Activated CD4-positive, alpha-beta T cell treated with anti-CD3 and anti-CD28 coated beads for 24 hours (primary cell): ENCODE measurements around the gene SLC35F3.
"Not testable (repeated sequence)": the region's sequence is repeated elsewhere in the genome, so short reads cannot be mapped to it uniquely, and the experiment has no call there.

ENCODE experiments used
- DNase-seq, 2 donors: peaks; one replicate each; pipeline ENCODE4 v3.0.0-alpha.2; 2020; ENCODE audit warnings: low read depth in 2 of 2

The SLC35F3 gene

DNA sequence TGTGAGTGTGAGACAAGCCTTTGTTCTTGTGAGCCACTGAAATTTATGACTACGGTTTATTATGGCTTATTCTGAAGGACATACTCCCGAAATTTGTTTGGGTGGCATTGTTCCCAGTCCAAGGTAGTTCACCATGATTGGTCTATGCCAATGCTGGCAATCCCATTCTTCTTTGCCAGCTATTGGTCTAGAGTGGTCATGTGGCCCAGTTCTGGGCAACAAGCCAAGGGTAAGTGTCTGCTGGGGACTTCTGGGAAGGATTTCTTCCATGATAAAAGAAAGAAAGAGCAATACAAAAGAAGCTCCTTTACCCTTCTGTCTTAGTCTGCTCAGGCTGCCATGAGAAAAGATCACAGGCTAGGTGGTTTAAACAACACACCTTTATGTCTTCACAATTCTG lies 201.6 kb downstream of the SLC35F3 start:
- no peak for DNase-seq

DNA sequence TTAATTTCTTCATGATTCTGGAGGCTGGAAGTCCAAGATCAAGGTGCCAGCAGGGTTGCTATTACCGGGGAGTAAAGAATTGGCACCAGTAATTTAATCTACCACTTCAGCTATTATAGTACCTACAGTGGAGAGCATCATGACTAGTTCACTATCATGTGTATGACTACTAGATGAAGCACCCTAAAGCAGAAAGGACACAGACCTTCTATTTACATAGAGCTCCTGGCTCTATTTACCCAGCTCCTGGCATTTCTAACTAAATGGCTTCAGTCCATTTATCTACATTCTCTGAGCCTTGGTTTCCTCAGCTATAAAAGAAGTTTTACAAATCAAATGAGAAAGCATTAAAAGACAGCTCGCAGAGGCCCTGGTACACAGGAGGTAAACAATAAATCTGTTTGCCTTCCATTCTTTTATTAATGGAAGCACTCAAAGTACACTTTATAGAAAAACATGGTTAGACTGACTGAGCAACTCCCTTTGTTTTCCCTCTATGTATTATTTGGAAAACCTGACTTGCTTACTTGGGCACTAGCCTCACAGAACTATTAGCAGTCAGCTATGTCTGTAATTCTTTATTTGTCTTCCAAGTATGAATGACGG lies 203.0 kb downstream of the SLC35F3 start:
- no peak for DNase-seq

DNA sequence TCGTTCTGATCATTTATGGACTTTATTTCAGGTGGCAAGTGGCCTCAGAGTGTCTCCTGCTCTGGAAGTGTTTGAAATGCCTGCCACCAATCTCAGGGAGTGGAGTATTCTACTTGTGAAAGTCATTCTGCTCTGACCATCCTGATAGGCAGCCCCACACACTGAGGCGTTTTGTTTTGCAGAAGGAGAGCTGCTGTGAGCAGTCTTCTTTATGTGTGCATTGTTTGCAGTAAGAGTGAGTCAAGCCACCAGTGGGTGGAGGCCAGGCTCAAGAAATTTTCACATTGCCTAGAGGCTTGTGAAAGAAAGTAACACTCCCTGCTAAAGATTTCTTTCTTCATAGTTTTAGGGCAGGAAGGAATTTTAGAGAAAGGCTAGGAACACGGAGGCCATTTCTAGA lies 204.4 kb downstream of the SLC35F3 start:
- no peak for DNase-seq

DNA sequence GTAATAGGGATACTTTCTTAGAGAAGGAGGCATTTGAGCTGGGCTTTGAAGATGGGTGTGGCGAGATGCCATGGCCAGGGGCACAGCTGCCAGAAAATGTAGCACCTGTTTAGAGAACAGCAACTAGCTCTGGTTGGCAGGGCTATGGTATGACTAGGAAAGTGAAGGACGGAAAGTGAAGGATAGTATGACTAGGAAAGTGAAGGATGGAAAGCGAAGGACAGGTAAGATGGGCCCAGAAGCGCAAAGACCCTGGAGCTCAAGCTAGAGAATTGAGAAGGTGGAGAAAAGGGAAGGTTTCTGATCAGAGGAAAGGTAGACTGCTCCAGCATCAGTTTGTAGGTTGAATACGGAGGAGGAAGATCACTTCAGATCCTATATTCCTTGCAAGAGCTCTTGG lies 205.4 kb downstream of the SLC35F3 start:
- no peak for DNase-seq

DNA sequence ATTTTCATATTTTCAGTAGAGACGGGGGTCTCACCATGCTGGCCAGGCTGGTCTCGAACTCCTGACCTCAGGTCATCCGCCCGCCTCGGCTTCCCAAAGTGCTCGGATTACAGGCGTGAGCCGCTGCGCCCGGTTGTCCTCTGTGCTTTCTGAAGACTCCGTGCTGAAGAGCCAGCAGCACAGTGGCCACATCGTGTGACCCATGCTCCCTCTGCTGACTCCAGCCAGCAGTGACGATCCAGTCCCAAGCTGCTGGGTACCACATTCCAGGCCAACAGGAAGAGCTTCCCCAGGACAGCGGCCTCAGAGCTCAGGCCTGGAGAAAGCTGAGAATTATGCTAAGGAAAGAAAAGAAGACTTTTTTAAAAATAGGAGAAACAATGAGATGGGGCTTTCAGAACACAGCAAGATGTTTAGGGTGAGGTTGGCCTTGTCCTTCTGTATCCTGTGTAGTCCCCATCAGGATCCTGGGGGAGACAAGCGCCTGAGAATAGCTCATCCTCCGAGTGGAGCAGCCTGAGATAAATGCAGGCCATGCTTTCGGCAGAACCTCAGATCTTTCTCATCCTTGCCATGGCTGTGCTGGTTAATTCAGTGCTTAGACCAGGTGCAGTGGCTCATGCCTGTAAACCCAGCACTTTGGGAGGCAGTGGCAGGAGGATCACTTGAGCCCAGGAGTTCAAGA lies 207.1 kb downstream of the SLC35F3 start:
- no peak for DNase-seq

DNA sequence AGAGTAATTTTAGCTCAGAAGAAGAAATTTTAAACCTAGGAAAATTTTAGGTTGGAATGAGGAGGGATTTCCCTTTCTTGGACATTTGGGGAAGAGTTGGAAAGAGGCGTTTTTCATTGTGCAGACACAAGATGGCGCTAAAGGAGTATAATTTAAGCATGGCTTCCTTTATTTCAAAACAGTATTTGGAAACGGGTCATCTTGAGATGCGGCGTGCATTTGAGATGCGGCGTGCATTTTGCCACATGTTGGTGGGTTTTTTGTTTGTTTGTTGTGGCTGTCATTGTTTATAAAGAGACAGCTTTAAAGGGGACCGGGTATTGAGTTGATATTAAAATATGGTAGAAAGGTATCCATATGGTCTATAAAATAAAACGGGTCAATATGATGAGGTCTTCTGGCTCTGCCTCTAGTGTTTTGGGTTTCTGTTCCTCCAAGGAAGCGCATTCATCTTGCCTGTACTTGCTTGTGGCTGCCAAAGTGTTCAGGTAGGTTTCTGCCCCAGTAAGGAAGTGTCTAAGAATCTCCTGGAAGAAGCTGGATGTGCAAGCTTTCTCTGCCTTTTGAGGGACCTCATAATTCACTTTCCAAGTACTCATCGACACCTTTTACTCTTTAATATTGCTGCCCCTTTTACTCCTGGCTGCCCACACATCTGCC lies 210.3 kb downstream of the SLC35F3 start:
- no peak for DNase-seq

DNA sequence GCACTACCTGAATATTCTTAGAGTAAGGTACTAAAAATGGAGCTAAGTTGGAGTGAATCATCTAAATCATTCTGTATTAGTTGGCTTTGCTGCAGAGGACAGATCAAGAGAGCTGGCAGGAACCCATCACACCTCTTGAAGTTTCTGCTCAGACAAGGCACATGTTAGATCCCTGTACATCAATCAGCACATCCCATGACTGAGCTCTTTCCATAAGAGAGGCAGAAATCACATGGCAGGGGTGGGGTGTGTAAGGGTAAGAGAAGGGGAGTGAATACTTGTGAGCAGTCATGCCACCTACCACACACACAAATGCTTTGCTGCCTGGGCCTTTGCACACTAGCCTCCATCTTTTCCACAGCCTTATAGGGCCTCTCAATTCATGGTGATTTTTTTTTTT lies 214.4 kb downstream of the SLC35F3 start:
- no peak for DNase-seq

DNA sequence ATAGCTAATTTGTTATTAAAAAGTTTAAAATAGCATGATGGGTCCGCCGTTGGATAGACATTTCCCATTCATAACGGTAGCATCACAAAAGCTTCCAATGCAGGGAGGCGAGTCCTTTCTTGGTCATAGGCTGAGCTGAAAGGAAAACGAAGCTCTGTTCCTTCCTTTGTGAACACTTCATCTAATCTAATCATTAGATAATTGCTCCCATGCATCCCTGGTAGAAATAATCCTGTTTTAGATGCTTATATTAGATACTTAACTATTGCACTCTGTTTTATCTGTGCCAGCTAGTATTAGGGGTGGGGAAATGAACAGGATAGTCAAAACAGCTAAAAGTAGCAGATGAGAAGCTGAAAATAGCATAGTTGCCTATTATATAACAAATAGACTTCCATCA lies 215.0 kb downstream of the SLC35F3 start:
- no peak for DNase-seq

DNA sequence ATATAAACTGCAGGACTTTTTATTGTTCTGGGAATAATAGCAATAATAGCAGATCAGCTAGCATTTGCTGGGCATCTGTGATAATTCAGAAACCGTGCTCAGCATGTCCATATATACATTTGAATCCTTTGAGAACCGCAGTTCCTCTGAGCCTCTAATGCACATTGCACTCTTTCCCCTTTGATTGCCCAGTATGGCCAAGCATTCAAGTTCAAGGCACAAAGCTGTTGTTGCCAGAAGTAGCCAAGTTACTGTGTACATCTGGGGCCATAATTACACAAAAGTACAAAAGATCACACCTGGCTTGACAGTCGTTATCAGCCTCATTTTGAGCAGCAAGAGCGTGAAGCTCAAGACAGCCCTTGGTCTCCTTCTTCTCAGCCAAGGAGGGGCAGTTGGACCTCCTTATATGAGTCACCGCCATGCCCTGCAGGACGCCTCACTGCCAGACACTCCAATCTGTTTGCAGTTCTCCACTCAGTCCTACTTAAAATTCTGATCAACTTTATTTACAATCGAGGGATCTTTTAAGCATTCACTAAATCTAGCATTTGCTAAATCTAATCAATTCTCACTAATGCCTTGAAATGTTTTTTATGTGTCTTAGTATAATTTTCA lies 216.0 kb downstream of the SLC35F3 start:
- DNase-seq: no peak

DNA sequence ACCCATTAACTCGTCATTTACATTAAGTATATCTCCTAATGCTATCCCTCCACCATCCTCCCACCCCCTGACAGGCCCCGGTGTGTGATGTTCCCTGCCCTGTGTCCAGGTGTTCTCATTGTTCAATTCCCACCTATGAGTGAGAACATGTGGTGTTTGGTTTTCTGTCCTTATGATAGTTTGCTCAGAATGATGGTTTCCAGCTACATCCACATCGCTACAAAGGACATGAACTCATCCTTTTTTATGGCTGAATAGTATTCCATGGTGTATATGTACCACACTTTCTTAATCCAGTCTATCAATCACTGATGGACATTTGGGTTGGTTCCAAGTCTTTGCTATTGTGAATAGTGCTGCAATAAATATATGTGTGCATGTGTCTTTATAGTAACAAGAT lies 217.2 kb downstream of the SLC35F3 start:
- DNase-seq: not testable (repeated sequence)

DNA sequence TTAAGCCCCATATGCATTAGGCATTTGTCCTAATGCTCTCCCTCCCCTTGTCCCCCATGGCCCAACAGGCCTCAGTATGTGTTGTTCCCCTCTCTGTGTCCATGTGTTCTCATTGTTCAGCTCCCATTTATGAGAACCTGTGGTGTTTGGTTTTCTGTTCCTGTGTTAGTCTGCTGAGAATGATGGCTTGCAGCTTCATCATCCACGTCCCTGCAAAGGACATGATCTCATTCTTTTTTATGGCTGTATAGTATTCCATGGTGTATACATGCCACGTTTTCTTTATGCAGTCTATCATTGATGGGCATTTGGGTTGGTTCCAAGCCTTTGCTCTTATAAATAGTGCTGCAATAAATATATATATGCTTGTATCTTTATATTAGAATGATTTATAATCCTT lies 218.1 kb downstream of the SLC35F3 start:
- DNase-seq: not testable (repeated sequence)

DNA sequence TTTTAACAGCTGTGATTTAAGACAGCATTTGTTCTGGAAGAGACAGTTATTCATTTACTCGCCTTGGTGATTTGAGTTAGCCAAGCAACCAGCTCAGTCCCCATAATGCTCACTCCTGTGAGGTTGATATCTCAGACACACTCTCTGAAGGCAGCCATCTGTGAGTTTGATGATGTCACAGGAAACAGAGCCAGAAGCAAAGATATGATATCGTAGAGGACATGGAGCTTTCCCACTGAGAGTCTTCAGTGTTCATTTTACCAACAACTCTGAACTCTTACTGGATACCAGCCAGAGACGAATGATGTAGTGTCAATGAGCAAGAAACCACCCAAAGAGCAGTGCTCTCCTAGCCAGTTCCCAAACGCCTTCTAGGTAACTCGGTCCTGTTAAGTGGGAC lies 219.4 kb downstream of the SLC35F3 start:
- no peak for DNase-seq

DNA sequence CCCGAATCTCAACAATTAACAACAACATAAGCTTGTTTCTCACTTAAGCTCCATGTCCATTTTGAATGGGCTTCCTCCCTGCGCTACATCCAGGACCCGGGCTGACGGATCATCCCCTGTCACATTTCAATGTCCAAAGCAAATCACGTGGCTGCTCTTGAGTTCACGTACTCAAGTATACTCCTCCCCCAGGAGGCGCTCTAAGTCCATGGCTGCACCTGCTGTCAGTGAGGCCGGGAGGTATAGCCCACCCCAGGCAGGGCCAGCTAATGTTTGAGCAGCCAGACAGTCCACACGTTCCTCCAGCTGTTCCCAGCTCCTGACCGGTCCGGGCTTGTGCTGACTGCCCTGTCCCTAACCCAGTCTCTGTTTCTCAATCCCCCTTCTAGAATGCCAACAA lies 220.8 kb downstream of the SLC35F3 start:
- peak in 1 of 2 donors; percentile 33 for DNase-seq

DNA sequence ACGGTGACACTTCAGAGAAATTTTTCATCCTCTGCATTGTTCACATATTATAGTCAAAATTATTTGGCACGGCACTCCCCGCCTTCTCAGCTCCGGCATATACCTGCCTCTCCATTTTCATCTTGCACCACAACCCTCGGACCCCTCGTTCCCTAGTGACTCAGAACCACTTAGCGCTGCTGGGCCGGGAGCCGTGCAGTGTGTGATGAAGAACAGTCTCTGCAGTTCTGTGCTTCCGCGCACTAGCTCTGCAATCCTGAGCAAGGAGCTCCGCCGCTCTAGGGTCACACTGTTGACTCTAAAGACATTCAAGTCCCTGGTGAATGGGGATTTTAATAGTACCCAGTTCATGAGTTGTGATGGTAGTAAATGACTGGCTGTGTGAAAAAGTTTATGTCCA lies 221.2 kb downstream of the SLC35F3 start:
- DNase-seq: no peak

DNA sequence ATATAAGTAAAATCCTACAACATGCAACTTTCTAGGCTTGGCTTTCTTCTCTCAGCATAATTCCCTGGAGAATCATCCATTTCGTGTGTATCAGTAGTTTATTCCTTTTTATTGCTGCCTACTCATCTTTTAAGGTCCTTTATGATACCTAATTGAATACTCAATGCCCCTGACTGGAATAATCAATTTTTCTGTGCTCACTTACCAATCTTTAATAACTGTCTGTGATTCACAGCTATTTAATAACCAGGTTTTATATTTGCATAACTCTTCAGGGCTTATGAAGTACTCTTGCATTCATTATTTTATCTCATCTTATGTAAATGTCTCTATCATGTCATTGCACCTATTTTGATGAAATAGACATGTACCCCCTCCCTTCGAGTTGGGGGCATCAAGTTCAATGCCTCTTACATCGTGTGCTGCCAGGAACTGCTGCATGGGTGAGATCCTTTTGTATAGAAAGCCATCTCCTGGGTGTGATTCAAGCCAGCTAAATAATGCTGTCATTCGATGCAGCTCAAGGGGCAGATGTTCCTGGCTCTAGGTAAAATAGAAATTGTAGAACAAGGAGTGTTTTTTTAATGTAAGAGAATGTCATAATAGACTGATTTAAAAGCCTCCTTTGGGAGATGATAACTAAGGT lies 222.7 kb downstream of the SLC35F3 start:
- DNase-seq: no peak

DNA sequence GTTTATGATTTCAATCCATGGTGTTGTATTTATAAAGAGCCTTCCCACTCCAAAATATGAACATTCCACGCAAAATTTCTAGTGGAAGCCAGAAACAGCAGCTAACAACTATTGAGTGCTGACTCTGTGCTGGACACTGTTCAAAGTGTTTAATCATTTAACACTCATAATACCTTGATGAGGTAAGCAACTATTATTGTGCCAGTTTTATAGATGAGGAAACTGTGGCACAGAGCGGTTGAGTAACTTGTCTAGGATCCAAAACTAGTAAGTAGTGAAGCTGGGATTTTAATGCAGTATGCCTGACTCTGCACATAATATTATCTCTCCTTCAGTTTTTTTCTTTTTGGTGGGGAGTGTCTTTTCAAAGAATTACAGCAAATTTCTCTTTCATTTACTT lies 228.3 kb downstream of the SLC35F3 start:
- DNase-seq: no peak

DNA sequence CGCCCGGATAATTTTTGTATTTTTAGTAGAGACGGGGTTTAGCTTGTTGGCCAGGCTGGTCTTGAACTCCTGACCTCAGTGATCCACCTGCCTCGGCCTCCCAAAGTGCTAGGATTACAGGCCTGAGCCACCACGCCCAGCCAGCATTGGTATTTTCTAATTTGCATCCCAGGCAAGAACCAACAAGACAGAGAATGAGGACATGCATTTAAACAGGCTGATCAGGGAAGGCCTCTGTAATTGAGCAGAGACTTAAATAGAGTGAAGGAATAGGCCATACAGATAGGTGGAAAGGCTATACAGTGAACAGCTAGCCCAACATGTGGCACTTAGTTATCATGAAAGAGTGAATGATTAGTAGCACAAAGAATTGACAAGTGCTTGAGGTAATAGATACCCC lies 230.4 kb downstream of the SLC35F3 start:
- no peak for DNase-seq

DNA sequence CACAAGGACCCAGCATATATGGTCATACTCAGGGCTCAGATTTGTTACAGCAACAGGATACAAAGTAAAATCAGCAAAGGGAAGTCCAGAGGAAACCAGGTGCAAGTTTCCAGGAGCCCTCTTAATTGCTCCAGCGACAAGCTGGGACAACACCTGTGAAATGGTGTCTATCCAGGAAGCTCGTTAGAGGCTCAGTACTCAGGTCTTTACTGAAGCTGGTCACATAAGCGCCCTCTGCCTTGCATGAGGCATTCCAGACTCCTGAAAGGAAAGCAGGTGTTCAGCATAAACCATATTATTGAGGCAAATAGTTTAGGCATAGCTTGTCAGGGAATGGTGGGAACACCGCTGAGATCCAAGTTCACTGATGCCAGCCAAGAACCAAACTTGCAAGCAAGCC lies 231.0 kb downstream of the SLC35F3 start:
- no peak for DNase-seq

DNA sequence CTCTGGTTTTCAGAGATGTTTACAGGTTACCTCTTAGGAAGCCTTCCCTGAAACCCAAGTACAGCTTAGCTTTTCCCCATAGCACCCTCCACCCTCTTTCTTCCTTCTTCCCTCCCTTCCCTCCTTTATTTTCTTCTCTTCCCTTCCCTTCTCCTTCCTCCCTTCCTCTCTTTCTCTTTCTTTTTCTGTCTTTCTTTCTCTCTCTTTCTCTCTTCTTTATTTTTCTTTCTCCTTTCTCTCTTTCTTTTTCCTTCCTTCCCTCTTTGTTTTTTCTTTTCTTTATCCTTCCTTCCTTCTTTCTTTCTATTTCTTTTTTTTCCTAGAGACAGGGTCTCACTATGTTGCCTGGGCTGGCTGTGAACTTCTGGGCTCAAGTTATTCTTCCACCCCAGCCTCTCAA lies 231.6 kb downstream of the SLC35F3 start:
- DNase-seq: no peak

DNA sequence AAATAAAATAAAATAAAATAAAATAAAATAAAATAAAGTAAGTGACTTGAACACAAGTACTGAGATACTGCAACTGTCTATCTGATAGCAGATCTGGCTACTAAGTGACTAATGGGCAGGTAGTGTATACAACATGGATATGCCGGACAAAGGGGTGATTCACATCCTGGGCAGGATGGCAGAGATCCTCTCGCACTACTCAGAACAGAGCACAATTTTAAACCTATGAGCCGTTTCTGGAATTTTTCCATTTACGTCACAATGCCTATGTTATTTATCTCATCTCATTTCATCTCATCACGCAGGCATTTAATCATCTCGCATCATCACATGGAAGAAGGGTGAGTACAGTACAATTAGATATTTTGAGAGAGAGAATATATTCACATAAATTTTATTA lies 235.5 kb downstream of the SLC35F3 start:
- no peak for DNase-seq

DNA sequence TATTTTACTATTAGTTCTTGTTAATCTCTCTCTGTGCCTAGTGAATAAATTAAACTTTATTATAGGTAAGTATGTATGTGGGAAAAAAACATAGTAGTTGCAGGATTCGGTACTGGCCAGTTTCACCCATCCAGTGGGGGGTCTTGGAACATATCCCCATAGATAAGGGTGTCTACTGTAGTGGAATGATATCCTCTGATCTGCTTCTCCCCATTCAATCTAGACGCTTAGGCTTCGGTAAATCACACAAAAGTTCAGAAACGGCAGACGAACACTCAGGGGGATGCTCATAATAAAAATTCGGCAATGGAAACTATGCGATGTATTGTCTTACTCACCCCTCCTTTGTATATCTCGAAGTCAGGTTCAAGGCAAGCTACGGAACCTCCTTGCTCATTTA lies 235.9 kb downstream of the SLC35F3 start:
- DNase-seq: no peak

DNA sequence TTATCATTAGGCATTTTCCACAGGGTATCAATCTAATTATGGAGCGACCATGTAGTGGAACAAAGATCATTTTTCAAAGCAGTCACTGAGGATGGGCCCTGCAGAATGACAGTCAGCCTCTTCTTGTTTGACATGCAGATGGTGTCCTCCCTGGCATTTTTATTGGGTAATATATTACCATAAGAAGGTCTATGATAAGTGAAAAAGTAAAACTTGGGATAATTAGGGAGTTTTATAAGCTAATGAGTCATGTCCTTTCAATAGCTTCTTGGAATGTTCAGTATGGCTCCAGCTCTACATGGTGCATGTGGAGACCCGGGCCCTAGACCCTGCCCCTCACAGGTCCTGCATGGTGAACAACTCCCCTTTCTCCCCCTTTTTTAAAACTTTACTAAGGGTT lies 236.5 kb downstream of the SLC35F3 start:
- no peak for DNase-seq
